Right kidney (tissue), 1 donor: ENCODE measurements around the gene YJU2.

ENCODE experiments used
- DNase-seq: peaks from one replicate; pipeline ENCODE4 v3.0.0-alpha.2; 2016

Gene YJU2

DNA sequence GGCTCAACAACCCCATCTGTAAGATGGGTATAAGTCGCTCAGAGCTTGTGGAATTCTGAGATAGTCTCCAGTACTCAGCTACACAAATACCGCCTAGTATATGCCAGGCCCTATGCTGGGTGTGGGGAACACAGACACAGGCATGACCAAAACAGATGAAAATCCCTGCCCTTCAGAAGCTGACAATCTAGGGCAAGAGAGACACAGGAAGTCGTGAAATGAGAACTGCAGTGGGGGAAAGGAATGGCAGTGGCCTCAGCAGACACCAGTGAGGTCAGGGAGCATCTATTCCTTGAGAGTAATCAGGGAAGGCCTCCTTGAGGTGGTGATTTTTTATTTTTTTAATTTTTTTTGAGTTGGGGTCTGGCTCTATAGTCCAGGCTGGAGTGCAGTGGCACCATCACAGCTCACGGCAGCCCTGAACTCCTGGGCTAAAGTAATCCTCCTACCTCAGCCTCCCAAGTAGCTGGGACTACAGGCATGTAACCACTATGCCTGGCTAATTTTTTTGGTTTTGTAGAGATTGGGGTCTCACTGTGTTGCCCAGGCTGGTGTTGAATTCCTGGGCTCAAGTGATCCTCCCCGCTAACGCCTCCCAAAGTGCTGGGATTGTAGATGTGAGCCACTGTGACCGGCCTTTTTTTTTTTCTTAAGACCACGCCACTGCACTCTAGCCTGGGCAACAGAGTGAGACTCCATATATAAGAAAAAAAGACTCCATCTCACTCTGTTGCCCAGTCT, 52.1 kb downstream of the YJU2 start:
- no peak for DNase-seq

GRCh38 chr19:4300589-4300988, 53.7 kb downstream of the YJU2 start:
- no peak for DNase-seq

- DNase-seq = no peak
Measured at GRCh38 chr19:4301590-4302242, 54.8 kb downstream of the YJU2 start.

DNA sequence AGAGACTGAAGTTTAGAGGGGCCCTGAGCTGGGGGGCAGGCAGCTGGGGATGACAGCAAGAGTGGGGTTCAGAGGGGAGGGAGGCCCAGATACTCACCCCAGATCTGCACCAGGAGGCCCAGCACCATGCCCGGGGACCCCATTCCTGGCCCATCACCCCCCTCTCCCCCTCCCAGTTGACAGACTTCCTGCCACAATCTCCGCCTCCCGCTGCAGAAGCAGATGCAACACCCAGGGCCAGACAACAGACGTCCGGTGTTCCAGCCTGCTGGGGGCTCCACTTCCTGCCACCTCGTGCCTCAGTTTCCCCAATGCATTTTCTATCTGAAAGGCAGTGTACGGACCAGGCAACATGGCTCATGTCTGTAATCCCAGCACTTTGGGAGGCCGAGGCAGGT, 55.4 kb downstream of the YJU2 start, which contains the start of gene TMIGD2:
Gene TMIGD2 (minus strand): TSS at position 147 of the 398 bp plus-strand sequence. CDS start 4 bp downstream, at position 143.
- DNase-seq = no peak

DNA sequence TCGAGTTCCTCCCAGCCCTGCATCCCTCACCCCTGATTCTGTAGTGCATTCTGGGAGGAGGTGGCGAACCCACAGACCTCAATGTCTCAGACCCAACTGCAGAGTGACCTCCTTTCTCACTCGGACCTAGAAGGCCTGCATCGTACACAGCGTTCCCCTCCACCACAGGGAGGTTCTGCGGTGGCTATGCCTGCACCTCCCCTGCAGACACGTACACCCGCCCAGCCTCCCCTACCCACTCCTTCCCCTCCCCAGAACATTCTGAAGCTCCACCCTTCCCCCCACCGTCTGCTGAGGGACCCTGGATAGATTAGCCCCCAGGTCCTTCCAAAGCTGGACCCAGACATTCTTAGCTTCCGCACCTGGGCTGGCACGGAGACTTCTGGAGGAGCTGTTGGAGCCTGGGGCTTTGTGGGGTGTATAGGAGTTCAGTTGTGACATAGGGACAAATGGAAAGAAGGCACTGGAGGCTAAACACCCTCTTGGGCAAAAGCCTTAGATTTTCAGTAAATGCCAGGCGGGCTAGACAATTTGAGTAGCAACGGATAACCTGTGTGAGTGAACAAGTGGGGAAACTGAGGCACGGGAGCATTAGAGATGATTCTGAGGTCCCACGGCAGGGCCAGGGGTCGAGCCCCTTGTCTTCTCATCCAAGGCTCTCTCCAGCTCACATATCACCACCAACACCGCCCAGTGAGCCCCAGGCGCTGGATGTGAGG, 57.1 kb downstream of the YJU2 start:
- no peak for DNase-seq

DNA sequence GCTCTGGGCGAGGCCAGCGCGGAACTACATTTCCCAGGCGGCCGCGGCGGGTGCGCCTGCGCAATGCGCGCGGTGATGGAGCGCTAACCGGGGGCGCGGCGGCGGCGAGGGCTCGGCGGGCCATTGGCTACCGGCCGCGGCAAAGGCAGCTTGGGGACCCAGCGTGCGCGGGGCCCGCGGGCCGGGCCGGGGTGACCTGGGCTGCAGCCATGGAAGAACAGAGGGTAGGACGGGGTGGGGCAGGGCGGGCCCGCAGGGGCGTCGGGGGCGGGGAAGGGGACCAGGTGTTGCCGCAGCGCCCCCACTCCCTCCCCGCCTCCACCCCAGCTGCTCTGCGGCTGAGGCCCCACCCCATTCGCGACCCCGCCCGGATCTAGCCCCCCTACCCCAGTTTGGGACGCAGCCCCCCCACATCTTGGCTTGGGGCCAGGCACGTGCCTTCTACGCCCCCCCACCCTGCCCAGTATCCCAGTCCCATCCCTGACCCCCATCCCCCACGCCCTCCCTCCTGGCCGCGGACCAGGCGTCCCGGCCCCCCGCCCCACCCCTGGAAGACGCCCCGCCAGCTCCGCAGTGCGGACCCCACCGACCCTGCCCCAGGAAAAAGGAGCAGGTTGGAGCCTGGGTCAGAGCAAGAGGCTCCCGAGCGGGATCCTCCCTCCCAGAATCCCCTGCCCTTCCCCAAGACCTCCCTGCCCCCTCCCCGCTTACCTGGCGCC, 57.8 kb downstream of the YJU2 start, which contains the start of gene FSD1:
Gene FSD1 (plus strand): TSS at position 61 of the 719 bp plus-strand sequence. CDS start 149 bp downstream, at position 210.
- DNase-seq = no peak

DNA sequence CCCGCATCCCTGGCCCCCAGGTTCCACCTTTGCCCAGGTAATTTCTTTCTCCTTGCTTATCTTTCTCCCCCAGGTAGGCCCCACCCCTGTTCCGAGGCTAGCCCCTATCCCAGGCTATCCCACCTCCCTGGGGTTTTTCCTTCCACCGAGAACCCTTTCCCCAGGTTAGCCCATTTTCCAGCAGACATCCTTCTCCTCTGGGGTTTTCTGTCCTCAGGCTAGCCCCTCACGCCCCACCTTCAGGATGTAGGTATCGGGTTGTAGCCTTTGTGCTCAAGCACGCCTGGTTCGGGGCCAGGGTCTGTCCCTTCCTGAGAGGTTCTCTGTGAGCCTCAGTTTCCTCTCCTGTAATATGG, 58.4 kb downstream of the YJU2 start:
- no peak for DNase-seq

DNA sequence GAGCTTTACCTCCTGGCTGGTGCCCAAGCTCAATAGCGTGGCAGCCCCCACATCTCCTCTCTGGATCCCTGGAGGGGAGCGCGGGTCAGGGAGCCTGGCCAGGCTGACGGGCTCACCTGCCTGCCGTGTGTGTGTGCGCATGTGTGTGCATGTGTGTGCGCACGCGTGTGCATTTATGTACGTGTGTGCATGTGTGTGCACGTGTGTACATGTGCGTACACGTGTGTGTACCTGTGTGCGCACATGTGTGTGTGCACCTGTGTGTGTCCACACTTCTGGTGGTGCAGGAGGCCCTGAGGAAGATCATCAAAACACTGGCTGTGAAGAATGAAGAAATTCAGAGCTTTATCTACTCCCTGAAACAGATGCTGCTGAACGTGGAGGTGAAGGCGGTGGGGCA, 58.8 kb downstream of the YJU2 start:
- no peak for DNase-seq

DNA sequence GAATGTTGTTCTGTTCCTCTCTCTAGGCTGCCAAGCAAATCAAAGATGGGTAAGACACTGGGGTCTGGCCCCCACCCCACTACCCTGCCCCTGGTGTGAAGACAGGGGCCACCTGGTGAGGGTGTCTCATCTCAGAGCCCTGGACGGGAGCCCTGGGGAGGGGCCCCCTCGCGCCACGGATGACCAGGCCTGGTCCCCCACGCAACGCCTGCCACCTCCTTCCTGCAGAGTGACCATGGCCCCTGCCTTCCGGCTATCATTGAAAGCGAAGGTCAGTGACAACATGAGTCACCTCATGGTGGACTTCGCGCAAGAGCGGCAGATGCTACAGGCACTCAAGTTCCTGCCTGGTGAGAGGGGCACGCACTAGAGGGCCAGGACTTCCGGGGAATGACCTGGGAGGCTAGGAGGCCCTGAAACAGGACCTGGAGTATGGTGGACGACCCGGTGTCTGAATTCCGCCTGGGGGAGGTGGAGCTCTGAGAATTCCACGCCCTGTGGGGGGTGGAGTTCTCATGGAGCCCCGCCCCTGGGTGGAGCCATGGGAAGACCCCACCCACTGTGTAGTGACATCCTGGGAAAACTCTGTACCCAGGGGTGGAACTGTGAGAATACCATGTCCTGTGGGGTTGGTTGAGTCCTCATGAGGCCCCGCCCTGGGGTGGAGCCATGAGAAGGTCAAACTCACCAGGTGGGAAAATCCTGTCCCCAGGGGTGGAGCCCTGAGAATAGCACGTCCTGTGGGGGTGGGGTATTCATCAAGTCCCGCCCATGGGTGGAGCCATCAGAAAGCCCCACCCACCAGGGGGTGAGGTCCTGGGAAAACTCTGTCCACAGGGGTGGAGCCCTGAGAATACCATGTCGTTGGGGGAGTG, 63.6 kb downstream of the YJU2 start:
- no peak for DNase-seq

- DNase-seq = no peak
Measured at GRCh38 chr19:4313847-4314490, 67.1 kb downstream of the YJU2 start.

DNA sequence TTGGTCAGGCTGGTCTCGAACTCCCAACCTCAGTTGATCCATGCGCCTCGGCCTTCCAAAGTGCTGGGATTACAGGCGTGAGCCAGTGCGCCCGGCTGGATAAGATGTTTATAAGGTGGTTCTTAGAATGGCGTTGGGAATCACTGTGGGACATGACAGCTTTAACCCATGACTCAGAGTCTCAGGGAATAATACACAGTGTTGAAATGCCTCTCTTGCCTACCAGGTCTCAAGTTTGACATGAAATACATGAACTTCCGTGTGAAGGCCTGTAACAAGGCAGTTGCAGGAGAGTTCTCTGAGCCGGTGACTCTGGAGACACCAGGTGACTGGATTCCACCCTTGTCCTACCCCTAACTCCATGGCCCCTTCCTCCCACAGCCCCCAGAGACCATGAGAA, 70.1 kb downstream of the YJU2 start:
- DNase-seq = no peak

DNA sequence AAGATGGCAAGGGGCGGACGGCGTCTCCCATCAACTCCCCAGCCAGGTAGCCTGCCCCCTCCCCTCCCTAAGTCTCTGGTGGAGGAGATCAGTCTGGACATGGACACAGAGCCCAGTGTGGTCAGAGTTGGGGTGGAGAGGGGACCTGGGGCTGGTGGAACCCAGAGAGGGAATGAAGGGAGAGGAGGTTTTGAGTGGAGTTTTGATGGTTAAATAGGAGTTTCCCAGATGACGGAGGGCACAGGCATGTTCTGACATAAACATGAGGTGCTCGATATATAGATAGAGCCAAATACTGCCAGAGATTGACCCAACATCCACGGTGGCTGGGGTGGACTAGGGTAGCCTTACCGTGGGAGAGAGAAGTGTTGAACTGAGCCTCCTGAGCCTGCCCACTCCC, 71.6 kb downstream of the YJU2 start:
- DNase-seq = no peak
